ENCODE measurements around the gene OR7D2.
"Not testable (repeated sequence)": the region's sequence is repeated elsewhere in the genome, so short reads cannot be mapped to it uniquely, and the experiment has no call there.

Gene OR7D2

DNA sequence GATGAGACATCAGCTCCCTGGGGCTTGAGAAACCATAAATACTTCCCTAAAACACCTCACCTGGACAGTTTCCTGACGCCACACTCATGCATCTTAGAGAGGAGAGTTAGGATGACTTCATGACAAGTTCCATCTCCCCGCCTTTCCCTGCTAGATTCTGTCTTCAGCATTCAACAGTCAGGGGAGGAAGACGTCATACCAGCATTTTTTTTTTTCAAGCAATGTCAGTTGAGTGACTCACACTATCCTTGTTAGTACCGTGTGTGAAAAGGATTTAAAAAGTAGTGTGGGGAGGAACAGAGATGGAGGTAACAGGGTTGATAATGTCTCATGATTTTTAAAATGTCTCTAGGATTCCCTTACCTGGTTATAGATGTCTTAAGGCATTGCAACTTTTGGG is at the start of gene OR7D2:
OR7D2 (plus strand) TSS at position 79 of the 400 bp plus-strand sequence. CDS start 6,803 bp downstream, outside the sequence.
- no peak for DNase-seq

GRCh38 chr19:9130965-9131364 is 47.8 kb upstream of the OR7D2 start:
- no peak for DNase-seq

GRCh38 chr19:9132422-9132821 is 46.4 kb upstream of the OR7D2 start:
- no peak for DNase-seq

DNA sequence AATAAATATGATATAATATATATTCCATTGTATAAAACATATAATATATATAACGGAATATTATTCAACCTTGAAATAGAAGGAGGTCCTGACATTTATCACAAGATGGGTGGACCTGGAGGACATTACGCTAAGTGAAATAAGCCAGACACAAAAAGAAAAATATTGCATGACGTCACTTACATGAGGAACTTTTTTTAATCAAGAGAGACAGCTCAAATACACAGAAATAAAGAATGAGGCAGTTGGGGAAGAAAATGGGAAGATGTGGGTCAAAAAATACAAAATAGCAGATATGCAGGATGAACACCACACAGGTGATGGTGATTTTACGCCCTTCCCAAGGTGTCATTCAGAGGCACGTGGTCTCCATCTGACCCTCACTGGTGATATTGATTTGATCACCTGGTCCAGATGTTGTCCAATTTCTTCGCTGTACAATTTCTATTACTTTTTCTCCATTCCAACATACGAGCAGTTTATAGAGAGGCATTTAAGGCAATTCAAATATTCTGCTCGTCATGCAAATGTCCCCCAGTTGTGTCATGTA is 39.1 kb upstream of the OR7D2 start:
- no peak for DNase-seq

DNA sequence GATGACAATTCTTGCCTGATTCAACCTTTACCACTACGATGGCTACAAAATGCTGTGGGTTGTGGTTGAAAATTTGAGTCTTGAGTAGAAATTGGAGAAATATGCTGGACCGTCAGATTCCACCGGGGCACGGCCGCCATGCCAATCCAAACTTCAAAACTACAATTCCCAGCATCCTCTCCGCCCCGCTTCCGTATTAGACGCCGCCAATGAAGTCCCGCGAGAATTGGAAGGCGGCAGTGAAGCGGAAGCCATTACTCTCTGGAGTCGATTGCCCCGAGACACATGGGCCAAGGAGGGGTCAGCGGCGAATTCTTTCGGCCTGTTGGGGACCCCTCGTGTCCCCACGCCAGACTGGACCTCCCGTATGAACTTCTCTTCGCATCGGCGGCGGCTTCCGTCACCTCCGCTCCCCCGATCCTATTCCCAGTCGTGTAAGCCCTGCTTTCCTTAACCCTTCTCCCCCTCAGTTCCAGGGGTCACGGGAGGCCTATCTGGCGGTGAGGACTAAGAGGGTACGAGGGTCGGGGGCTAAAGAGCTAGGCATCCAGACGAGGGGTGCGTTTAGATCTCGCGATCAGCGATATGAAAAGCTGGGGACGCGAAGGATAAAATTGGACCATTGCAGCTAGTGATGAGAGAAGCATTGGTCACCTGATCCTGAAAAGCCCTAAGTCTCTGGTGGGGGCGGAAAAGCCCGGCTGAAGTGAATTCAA is 38.5 kb upstream of the OR7D2 start, which contains the start of gene ZNF317:
ZNF317 (plus strand) TSS at position 239 of the 716 bp plus-strand sequence. CDS start 15,620 bp downstream, outside the sequence.
- DNase-seq, result peak; percentile 89

DNA sequence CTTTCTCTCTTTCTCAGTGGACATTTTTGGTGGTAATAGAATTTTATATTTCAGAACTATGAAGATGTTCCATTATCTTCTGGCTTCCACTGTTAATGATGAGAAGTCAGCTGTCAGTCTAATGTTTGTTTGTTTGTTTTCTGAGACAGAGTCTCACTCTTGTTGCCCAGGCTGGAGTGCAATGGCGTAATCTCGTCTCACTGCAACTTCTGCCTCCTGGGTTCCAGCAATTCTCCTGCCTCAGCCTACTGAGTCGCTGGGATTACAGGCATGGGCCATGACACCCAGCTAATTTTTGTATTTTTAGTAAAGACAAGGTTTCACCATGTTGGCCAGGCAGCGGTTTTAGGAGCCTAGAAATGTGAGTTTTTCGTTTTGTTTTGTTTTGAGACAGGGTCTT is 33.9 kb upstream of the OR7D2 start:
- DNase-seq, result no peak

DNA sequence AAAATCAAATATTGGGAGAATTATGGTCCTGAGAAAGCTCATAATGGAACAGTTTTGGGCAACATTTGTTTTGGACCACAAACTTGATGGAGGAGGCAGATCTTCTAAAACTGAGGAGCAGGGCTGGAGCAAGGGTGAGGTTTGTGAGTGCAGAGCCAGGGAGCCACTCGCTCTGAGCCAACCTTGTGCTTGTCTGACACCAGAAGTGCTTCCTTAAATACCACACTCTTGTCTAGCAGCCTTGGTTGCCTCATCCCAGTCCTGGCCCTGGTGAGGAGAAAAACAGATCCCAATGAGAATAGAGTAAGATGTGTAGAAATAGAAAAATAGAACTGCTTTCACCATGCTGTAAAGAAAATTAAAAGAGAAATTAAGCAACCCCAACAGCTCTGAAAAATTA is 31.9 kb upstream of the OR7D2 start:
- no peak for DNase-seq

DNA sequence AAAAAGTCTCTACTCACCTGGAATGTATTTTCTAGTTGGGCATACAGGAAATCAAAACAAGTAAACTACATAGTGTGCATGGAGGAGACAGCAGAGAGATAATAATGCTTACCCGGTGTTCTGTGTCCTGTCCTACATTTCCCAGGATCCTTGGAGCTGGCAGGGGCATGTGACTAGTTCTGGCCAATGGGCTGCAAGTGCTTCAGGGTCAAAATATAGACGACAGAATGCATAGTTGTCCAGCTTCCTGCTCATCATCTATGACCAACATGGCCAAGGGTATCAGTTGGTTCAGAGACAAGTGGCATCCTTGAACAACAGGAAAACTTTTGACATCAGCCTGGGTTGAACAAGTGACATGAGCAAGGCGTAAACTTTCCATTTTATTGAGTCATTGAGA is 30.1 kb upstream of the OR7D2 start:
- no peak for DNase-seq

- no peak for DNase-seq
These were observed 28.8 kb upstream of the OR7D2 start for GRCh38 chr19:9149997-9150396.

- DNase-seq, result no peak
These were observed 28.1 kb upstream of the OR7D2 start for GRCh38 chr19:9150650-9151049.

GRCh38 chr19:9151367-9151766 is 27.4 kb upstream of the OR7D2 start:
- no peak for DNase-seq

DNA sequence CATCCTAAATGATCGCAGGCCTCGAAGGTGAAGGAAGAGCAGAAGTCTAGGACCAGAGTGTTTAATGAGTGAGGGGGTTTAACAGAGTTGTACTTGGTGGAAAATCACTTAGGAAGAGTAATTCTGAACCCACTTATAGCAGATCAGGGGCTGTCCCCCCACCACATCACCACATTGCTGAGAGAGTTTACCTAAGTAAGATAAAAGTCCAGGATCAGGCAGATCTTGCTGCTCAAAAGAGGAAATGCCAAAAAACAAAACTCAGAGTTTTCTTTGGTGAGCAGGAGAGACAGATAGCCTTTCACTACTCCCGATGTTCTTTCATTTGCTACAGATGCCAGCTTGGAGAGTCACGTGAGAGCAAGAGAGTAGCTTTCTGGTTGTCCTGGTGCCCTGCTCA is 23.2 kb upstream of the OR7D2 start:
- DNase-seq, result no peak

GRCh38 chr19:9156304-9156703 is 22.5 kb upstream of the OR7D2 start:
- no peak for DNase-seq

DNA sequence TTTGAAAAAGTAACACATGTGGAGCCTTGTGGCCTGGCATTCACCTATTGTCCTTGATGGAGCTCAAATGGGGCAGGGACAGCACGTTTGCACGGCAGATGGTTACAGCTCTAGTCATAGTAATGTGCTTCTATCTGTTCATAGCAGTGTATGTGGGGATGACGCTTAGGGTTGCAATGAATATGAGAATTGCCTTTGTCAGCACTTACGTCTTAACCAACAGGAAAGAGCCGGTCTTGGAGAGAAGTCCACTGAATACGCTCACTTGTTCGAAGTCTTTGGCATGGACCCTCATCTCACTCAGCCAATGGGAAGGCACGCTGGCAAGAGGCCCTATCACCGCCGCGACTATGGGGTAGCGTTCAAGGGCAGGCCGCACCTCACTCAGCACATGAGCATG is 18.9 kb upstream of the OR7D2 start:
- no peak for DNase-seq

GRCh38 chr19:9161427-9161826 is 17.4 kb upstream of the OR7D2 start:
- DNase-seq, result no peak

- DNase-seq, result no peak
These were observed 13.5 kb upstream of the OR7D2 start for GRCh38 chr19:9165261-9165660.

GRCh38 chr19:9166846-9167245 is 11.9 kb upstream of the OR7D2 start:
- no peak for DNase-seq

DNA sequence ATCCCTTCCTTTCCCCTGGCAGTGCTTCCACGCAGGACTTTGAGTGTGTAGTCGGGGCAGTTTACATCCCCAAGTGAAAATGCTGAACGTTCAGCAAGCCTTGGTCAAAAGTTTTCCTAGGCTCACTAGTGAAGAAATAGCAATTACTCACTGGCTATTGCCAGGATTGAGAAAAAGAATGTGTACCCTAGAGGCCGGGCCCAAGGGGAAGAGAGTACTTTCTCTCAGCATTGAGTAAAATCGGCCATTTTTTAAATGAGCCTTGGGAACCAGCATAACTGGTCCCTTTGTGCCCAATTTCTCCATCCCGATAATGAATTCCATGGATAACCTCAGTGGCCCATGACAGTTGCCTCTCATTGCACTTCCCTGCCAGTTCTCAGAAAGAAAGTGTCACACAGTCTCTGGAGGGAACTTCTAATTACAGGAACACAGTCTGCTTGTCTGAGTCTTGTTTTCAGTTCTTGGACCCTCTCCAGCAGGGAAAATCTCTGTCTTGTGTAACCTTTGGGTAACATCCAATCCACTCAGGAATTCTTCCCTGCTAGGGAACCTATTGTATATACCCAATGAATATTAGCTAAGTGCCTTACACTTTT is 7.3 kb upstream of the OR7D2 start:
- no peak for DNase-seq

DNA sequence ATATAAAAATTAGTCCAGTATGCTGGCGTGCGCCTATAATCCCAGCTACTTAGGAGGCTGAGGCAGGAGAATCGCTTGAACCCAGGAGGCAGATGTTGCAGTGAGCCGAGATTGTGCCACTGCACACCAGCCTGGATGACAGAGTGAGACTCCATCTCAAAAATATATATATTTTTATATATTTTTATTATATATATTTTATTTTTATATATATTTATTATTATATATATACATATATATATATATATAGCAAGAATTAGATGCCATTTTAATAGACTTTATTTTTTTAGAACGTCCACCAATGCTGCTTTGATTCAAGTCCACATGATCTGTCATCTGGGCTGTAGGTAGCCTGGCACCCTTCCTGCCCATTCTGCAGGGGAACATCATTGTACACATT is 3.5 kb upstream of the OR7D2 start:
- no peak for DNase-seq

DNA sequence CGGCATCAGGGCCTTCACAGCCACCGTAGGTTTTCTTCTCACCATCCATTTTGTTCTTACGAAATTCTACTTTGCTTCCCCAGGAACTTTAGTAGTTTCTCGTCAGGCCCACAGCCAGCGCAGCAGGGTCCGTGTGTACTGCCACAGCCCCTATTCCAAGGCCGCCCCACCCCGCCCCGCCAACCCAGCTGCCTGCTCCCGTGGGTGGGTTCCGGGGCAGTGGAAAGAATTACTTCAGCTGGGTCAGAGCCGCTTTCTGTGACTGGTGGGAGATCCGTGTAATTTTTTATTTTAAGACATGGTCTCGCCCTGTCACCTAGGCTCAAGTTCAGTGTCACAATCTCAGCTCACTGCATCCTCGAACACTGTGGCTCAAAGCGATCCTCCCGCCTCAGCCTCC is 4.2 kb downstream of the OR7D2 start:
- no peak for DNase-seq

DNA sequence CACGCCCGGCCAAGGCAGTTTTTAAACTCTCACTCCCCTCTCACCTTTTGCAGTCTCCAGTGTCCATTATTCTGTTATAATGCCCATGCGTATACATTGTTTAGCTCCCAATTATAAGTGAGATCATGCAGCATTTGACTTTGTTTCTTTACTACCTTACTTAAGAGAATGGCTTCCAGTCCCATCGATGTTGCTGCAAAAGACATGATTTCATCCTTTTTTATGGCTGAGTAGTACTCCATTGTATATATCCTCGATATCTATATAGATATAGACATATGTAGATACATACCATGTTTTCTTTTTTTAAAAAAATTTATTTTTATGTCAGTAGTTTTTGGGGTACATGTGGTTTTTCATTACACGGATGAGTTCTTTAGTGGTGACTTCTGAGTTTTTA is 8.4 kb downstream of the OR7D2 start:
- no peak for DNase-seq

- DNase-seq, result no peak
These were observed 10.8 kb downstream of the OR7D2 start for GRCh38 chr19:9189535-9189934.

GRCh38 chr19:9198044-9198443 is 19.3 kb downstream of the OR7D2 start:
- DNase-seq, result not testable (repeated sequence)

- DNase-seq, result peak; percentile 64
These were observed 26.8 kb downstream of the OR7D2 start for GRCh38 chr19:9205501-9206113.

All from activated naive CD4-positive, alpha-beta T cell treated with anti-CD3 and anti-CD28 coated beads, Interleukin-2, amount 50 U/mL, for 16 hours (primary cell).